Middle frontal gyrus (tissue), 1 donor: Measurements from ENCODE around the gene ANXA4.

Source experiments
- DNase-seq: peaks from one replicate; pipeline ENCODE4 v3.0.0-alpha.2; 2015; ENCODE audit warnings: low spot score; ENCODE audit errors: extremely low spot score

The ANXA4 gene

GRCh38 chr2:69741575-69742321 lies at the start of gene ANXA4:
ANXA4 (plus strand) TSS chr2:69742134; CDS start chr2:69781566, 39,432 bp downstream.
- DNase-seq: no peak

- no peak for DNase-seq
Observed at GRCh38 chr2:69692424-69692823, 49.5 kb upstream of the ANXA4 start.

GRCh38 chr2:69693059-69693774 lies 48.7 kb upstream of the ANXA4 start:
- DNase-seq: no peak

GRCh38 chr2:69693775-69694450 lies 48.0 kb upstream of the ANXA4 start:
- no peak for DNase-seq

GRCh38 chr2:69694894-69695849 lies 46.8 kb upstream of the ANXA4 start:
- no peak for DNase-seq

- no peak for DNase-seq
Observed at GRCh38 chr2:69695850-69696216, 46.1 kb upstream of the ANXA4 start.

- DNase-seq: no peak
Observed at GRCh38 chr2:69700381-69700780, 41.6 kb upstream of the ANXA4 start.

- no peak for DNase-seq
Observed at GRCh38 chr2:69701100-69701945, 40.6 kb upstream of the ANXA4 start.

- DNase-seq: no peak
Observed at GRCh38 chr2:69703189-69703588, 38.7 kb upstream of the ANXA4 start.

GRCh38 chr2:69704446-69704845 lies 37.5 kb upstream of the ANXA4 start:
- no peak for DNase-seq

GRCh38 chr2:69709290-69709689 lies 32.6 kb upstream of the ANXA4 start:
- DNase-seq: no peak

- no peak for DNase-seq
Observed at GRCh38 chr2:69711971-69712370, 30.0 kb upstream of the ANXA4 start.

GRCh38 chr2:69714024-69714423 lies 27.9 kb upstream of the ANXA4 start:
- no peak for DNase-seq

- DNase-seq: peak; percentile 49
Observed at GRCh38 chr2:69714539-69715220, 27.3 kb upstream of the ANXA4 start.

GRCh38 chr2:69715964-69716363 lies 26.0 kb upstream of the ANXA4 start:
- no peak for DNase-seq

GRCh38 chr2:69716555-69717120 lies 25.3 kb upstream of the ANXA4 start:
- no peak for DNase-seq

GRCh38 chr2:69717186-69717585 lies 24.7 kb upstream of the ANXA4 start:
- no peak for DNase-seq

- DNase-seq: no peak
Observed at GRCh38 chr2:69717861-69718273, 24.1 kb upstream of the ANXA4 start.

GRCh38 chr2:69718338-69718965 lies 23.5 kb upstream of the ANXA4 start:
- no peak for DNase-seq
